A549 treated with AZD2906 at 1 μM for 4 hours (cell line): ENCODE data around the gene NINL. TPM values are rescaled to one million over a fixed set of nuclear protein-coding genes. Genes with fewer than 3 reads are reported as not detected.

Experiments used
- total RNA-seq: library from RNA; stranded (reverse); fragments of 200-300 nt; extraction: Qiagen RNA extraction; gene quantifications from 5 replicates; pipeline ENCODE4 v1.2.3, GENCODE V29; 2022

Gene NINL
- 12.8 to 16.3 TPM (median 15.3 TPM) in 5 replicates for total RNA-seq

DNA sequence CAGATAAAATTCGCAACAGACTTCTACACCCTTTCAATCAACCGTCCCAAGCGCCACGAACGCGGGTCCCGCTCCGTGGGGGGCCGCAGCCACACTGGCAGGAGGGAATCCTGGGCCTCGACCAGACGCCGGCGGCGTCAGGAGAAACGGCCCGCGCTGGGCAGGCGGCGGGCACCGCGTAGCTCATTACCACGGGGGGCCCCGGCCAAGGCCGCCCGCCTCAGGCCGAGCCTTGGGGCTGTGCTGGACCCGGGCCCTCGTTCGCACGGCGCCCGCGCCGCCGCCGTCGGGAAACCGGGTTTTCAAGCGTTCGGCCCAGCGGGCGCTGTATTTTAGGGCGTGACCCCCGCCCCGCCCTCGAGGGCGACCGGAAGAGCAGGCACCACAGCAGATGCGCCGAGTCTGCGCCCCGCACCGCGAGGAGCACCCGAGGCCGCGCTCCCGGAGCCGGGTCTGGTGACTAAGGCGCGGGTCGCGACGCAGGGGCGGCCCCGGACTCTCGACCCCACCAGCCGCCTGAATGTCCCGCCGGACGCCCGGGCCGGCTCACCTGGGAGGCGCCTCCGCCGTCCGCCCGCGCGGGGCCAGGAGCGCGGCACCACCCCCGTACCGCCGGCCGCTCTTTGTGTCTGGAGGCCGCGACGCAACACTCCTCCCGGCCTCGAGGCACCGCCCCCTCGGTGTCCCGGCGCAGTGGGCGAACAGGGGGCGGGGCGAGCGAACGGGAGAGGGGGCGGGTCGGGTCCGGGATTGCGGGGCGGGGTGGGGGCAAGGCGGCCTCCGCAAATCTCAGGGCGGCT is at the start of gene NINL:
TSS of gene NINL (minus strand) at position 627 of the 800 bp plus-strand sequence. CDS start 58,944 bp downstream, outside the sequence.

GRCh38 chr20:25623736-25624499 is 38.6 kb upstream of the NINL start, which contains the start of gene NANP:
Gene NANP (minus strand): TSS chr20:25624014. CDS start chr20:25623948, 66 bp downstream.

DNA sequence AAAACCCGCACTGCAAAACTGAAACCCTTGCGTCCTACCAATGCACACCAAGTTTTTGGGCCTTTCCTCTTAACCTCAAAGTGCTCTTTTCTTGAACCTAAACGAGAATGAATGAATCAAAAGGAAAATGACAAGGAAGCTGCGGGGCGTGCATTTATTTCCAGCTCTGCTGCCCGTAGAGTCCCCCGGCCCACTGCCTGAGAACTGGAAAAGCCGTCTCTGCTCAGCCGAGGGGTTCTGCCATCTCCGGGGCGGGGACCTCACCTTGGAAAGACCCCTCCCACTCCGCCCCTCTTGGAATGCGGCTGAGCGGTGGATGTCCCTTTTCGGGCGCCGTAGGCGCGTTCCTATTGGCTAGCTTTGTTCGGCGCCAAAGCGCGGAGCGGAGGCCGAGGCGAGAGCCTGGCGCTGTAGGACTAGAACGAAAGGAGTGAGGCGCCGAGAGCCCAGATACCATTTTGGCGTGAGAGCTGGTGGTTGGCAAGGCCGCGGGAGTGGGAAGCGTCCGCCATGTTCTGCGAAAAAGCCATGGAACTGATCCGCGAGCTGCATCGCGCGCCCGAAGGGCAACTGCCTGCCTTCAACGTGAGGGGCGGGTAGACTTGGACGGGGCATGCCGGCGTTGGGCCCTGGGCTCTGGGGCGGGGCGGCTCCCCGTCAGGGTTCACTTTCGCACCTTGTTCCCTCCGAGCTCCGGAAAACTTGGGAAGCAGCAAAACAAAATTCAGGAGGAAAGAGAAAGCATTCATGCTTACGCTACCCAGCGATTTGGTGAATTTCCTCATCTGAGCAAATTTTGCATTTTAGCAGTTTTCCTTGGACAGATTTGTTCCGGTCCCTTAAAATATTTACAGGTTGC is 177.8 kb downstream of the NINL start, which contains the start of gene GINS1:
TSS of gene GINS1 (plus strand) at position 363 of the 859 bp plus-strand sequence. CDS start at position 511, 148 bp downstream.

Other genes with a start within 250 kb of the NINL start
- gene ABHD12, start 194.7 kb downstream of the NINL start, total RNA-seq = 110 to 164 TPM (median 158 TPM) in 5 replicates
- gene GINS1, start 177.9 kb downstream of the NINL start, total RNA-seq = 30.0 to 36.5 TPM (median 33.5 TPM) in 5 replicates
- gene NANP, start 38.5 kb upstream of the NINL start, total RNA-seq = 6.2 to 8.7 TPM (median 7.3 TPM) in 5 replicates
- 16.4 to 19.8 TPM (median 18.0 TPM) in 5 replicates for gene ZNF337, start 111.3 kb upstream of the NINL start, total RNA-seq